HEK293T (cell line): ENCODE data around the gene CBLB.

Source experiments
- CTCF ChIA-PET: fragments of 350-600 bp; formaldehyde crosslinking; extraction: SDS; loops from one replicate; lab custom pipeline; 2021; ENCODE audit warnings: antibody characterized with exemption, inconsistent platforms; lab: Yijun Ruan, JAX
- POLR2A ChIA-PET: fragments of 350-600 bp; formaldehyde crosslinking; extraction: SDS; loops from one replicate; lab custom pipeline; 2020; ENCODE audit warnings: antibody characterized with exemption, inconsistent platforms; lab: Yijun Ruan, JAX
- DNase-seq: peaks from one replicate; pipeline ENCODE4 v3.0.0; 2012; ENCODE audit warnings: mixed read lengths; ENCODE audit errors: extremely low spot score
- ARNT ChIP-seq: fragments of 450-650 bp; IDR thresholded peaks from 2 replicates; pipeline ENCODE4 v1.6.1; 2017; ENCODE audit warnings: mild to moderate bottlenecking
- BHLHE40 ChIP-seq: fragments of 450-650 bp; IDR thresholded peaks from 2 replicates; pipeline ENCODE4 v1.6.1; 2016; ENCODE audit warnings: mild to moderate bottlenecking, moderate library complexity, borderline replicate concordance
- CTBP1 ChIP-seq: fragments of 450-650 bp; IDR thresholded peaks from 2 replicates; pipeline ENCODE4 v1.6.1; 2016; ENCODE audit warnings: borderline replicate concordance
- ELF4 ChIP-seq: fragments of 450-650 bp; IDR thresholded peaks from 2 replicates; pipeline ENCODE4 v1.6.1; 2017; ENCODE audit warnings: antibody characterized with exemption
- FOXA1 ChIP-seq: fragments of 450-650 bp; IDR thresholded peaks from 2 replicates; pipeline ENCODE4 v1.6.1; 2016; ENCODE audit warnings: mild to moderate bottlenecking
- FOXK2 ChIP-seq: fragments of 450-650 bp; IDR thresholded peaks from 2 replicates; pipeline ENCODE4 v1.6.1; 2016; ENCODE audit warnings: mild to moderate bottlenecking
- FOXM1 ChIP-seq: fragments of 450-650 bp; IDR thresholded peaks from 2 replicates; pipeline ENCODE4 v1.6.1; 2017; ENCODE audit warnings: mild to moderate bottlenecking, borderline replicate concordance
- HDGF ChIP-seq: fragments of 450-650 bp; IDR thresholded peaks from 2 replicates; pipeline ENCODE4 v1.6.1; 2017; ENCODE audit warnings: antibody characterized with exemption, borderline replicate concordance
- L3MBTL2 ChIP-seq: fragments of 450-650 bp; conservative IDR thresholded peaks from 2 replicates; pipeline ENCODE4 v1.6.1; 2016; ENCODE audit warnings: mild to moderate bottlenecking
- LEF1 ChIP-seq: fragments of 450-650 bp; IDR thresholded peaks from 2 replicates; pipeline ENCODE4 v1.6.1; 2017; ENCODE audit warnings: mild to moderate bottlenecking, borderline replicate concordance
- NFRKB ChIP-seq: fragments of 450-650 bp; IDR thresholded peaks from 2 replicates; pipeline ENCODE4 v1.6.1; 2016; ENCODE audit warnings: mild to moderate bottlenecking, moderate library complexity
- PKNOX1 ChIP-seq: fragments of 450-650 bp; IDR thresholded peaks from 2 replicates; pipeline ENCODE4 v1.6.1; 2016
- SP1 ChIP-seq: fragments of 450-650 bp; IDR thresholded peaks from 2 replicates; pipeline ENCODE4 v1.6.1; 2017
- SUZ12 ChIP-seq: fragments of 450-650 bp; IDR thresholded peaks from 2 replicates; pipeline ENCODE4 v1.6.1; 2016; ENCODE audit warnings: mild to moderate bottlenecking
- TARDBP ChIP-seq: fragments of 450-650 bp; IDR thresholded peaks from 2 replicates; pipeline ENCODE4 v1.6.1; 2016
- ZNF384 ChIP-seq: fragments of 450-650 bp; IDR thresholded peaks from 2 replicates; pipeline ENCODE4 v1.6.1; 2016

The CBLB gene

GRCh38 chr3:105715372-105715771 lies 153.4 kb downstream of the CBLB start:
- TF ChIP-seq SP1: no peak
- no peak for TF ChIP-seq NFRKB
- TF ChIP-seq ARNT: no peak
- no peak for TF ChIP-seq ELF4
- no peak for TF ChIP-seq LEF1
- TF ChIP-seq FOXK2: no peak
- no peak for TF ChIP-seq TARDBP
- TF ChIP-seq HDGF: no peak
- no peak for TF ChIP-seq ZNF384
- no peak for TF ChIP-seq FOXM1
- TF ChIP-seq CTBP1: no peak
- no peak for TF ChIP-seq L3MBTL2
- TF ChIP-seq SUZ12: no peak
- no peak for TF ChIP-seq PKNOX1
- TF ChIP-seq FOXA1: no peak
- no peak for TF ChIP-seq BHLHE40
- ChIA-PET POLR2A (no interaction called here), CTCF (no interaction called here)
- no peak for DNase-seq

GRCh38 chr3:105714453-105714852 lies 154.4 kb downstream of the CBLB start:
- ChIA-PET CTCF (interaction anchor here (0.7 kb wide), 1 partner anchor 8 kb away, joined by 4 read pairs; no protein-coding TSS in a partner anchor), POLR2A (no interaction called here)
- no peak for TF ChIP-seq SUZ12
- TF ChIP-seq FOXA1: no peak
- no peak for TF ChIP-seq TARDBP
- no peak for TF ChIP-seq HDGF
- no peak for TF ChIP-seq BHLHE40
- no peak for TF ChIP-seq ARNT
- TF ChIP-seq FOXK2: no peak
- TF ChIP-seq PKNOX1: no peak
- no peak for TF ChIP-seq LEF1
- TF ChIP-seq SP1: no peak
- no peak for TF ChIP-seq CTBP1
- TF ChIP-seq L3MBTL2: no peak
- no peak for DNase-seq

GRCh38 chr3:105708980-105709379 lies 159.8 kb downstream of the CBLB start:
- POLR2A ChIA-PET: no interaction called here
- DNase-seq: no peak
- CTCF ChIA-PET: no interaction called here
- no peak for TF ChIP-seq HDGF
- no peak for TF ChIP-seq PKNOX1
- no peak for TF ChIP-seq L3MBTL2
- no peak for TF ChIP-seq SP1
- no peak for TF ChIP-seq ARNT
- no peak for TF ChIP-seq SUZ12
- no peak for TF ChIP-seq FOXK2
- TF ChIP-seq BHLHE40: no peak
- no peak for TF ChIP-seq TARDBP
- TF ChIP-seq LEF1: no peak
- no peak for TF ChIP-seq ELF4
- no peak for TF ChIP-seq FOXM1

- TF ChIP-seq LEF1 (no peak), ELF4 (no peak), TARDBP (no peak), FOXM1 (no peak), PKNOX1 (no peak), BHLHE40 (no peak), SUZ12 (no peak), SP1 (no peak), FOXA1 (no peak), L3MBTL2 (no peak), NFRKB (no peak), CTBP1 (no peak), ZNF384 (no peak), FOXK2 (no peak)
- ChIA-PET POLR2A (no interaction called here), CTCF (no interaction called here)
- no peak for DNase-seq
These were observed 161.8 kb downstream of the CBLB start for GRCh38 chr3:105707009-105707408.

GRCh38 chr3:105704726-105705410 lies 163.9 kb downstream of the CBLB start:
- ChIA-PET POLR2A (no interaction called here), CTCF (no interaction called here)
- DNase-seq: no peak
- no peak for TF ChIP-seq ELF4
- no peak for TF ChIP-seq FOXK2
- TF ChIP-seq TARDBP: no peak
- TF ChIP-seq PKNOX1: no peak
- no peak for TF ChIP-seq SUZ12
- no peak for TF ChIP-seq ZNF384
- no peak for TF ChIP-seq BHLHE40
- TF ChIP-seq CTBP1: no peak
- TF ChIP-seq LEF1: no peak
- no peak for TF ChIP-seq HDGF
- TF ChIP-seq L3MBTL2: no peak
- TF ChIP-seq ARNT: no peak
- TF ChIP-seq FOXM1: no peak
- TF ChIP-seq NFRKB: no peak
- no peak for TF ChIP-seq SP1
- no peak for TF ChIP-seq FOXA1

GRCh38 chr3:105700575-105700974 lies 168.2 kb downstream of the CBLB start:
- DNase-seq: no peak
- no peak for TF ChIP-seq HDGF
- TF ChIP-seq ARNT: no peak
- TF ChIP-seq ELF4: no peak
- TF ChIP-seq FOXK2: no peak
- TF ChIP-seq LEF1: no peak
- no peak for TF ChIP-seq BHLHE40
- no peak for TF ChIP-seq NFRKB
- TF ChIP-seq PKNOX1: no peak
- no peak for TF ChIP-seq TARDBP
- CTCF ChIA-PET: no interaction called here
- POLR2A ChIA-PET: no interaction called here
